ENCODE measurements around the gene TCF15.

GRCh38 chr20:600141-600540 lies 10.0 kb downstream of the TCF15 start:
- TF ChIP-seq CTCF (IDR thresholded peaks at IDR 0.05; ENCODE audit: borderline replicate concordance, extremely low read depth, low read length, poor library complexity, severe bottlenecking), result no peak
- TF ChIP-seq EZH2 (IDR thresholded peaks at IDR 0.05; ENCODE audit: borderline replicate concordance, low read depth, low read length, severe bottlenecking), result no peak

All from DND-41 (cell line).